ENCODE data around the gene DNAAF8.
"Not testable (repeated sequence)": the region's sequence is repeated elsewhere in the genome, so short reads cannot be mapped to it uniquely, and the experiment has no call there.

Gene DNAAF8

GRCh38 chr16:4776141-4776705, 41.9 kb downstream of the DNAAF8 start:
- DNase-seq (ENCODE audit: insufficient read length, low spot score), result no peak
- no peak for FAIRE-seq

- no peak for FAIRE-seq
- DNase-seq (ENCODE audit: insufficient read length, low spot score), result no peak
These were observed 43.2 kb downstream of the DNAAF8 start for GRCh38 chr16:4777339-4778049.

GRCh38 chr16:4778050-4778392, 43.7 kb downstream of the DNAAF8 start:
- no peak for FAIRE-seq
- no peak for DNase-seq (ENCODE audit: insufficient read length, low spot score)

- FAIRE-seq (no peak), DNase-seq (ENCODE audit: insufficient read length, low spot score) (no peak)
These were observed 45.9 kb downstream of the DNAAF8 start for GRCh38 chr16:4780235-4780634.

GRCh38 chr16:4783251-4783950, 49.1 kb downstream of the DNAAF8 start:
- no peak for FAIRE-seq

GRCh38 chr16:4783951-4784336, 49.6 kb downstream of the DNAAF8 start:
- no peak for FAIRE-seq
- no peak for DNase-seq (ENCODE audit: insufficient read length, low spot score)

More at GRCh38 chr16:4783251-4783950, 49.1 kb downstream of the DNAAF8 start:
- no peak for DNase-seq (ENCODE audit: insufficient read length, low spot score)

- not testable (repeated sequence) for FAIRE-seq; DNase-seq (ENCODE audit: insufficient read length, low spot score)
These were observed 50.2 kb downstream of the DNAAF8 start for GRCh38 chr16:4784444-4784987.

GRCh38 chr16:4785758-4786433, 51.6 kb downstream of the DNAAF8 start:
- no peak for DNase-seq (ENCODE audit: insufficient read length, low spot score)
- FAIRE-seq, result no peak

- DNase-seq (ENCODE audit: insufficient read length, low spot score) (no peak), FAIRE-seq (no peak)
These were observed 52.7 kb downstream of the DNAAF8 start for GRCh38 chr16:4787068-4787467.

GRCh38 chr16:4787627-4788482, 53.5 kb downstream of the DNAAF8 start, which contains the start of gene SEPTIN12:
Gene SEPTIN12 (minus strand): TSS chr16:4788345. CDS start chr16:4787645, 700 bp downstream.
- FAIRE-seq, result no peak
- DNase-seq (ENCODE audit: insufficient read length, low spot score), result no peak

- no peak for DNase-seq (ENCODE audit: insufficient read length, low spot score)
- no peak for FAIRE-seq
These were observed 54.2 kb downstream of the DNAAF8 start for GRCh38 chr16:4788489-4788889.

- no peak for FAIRE-seq
- DNase-seq (ENCODE audit: insufficient read length, low spot score), result no peak
These were observed 54.6 kb downstream of the DNAAF8 start for GRCh38 chr16:4788910-4789309.

- DNase-seq (ENCODE audit: insufficient read length, low spot score) (no peak), FAIRE-seq (no peak)
These were observed 55.9 kb downstream of the DNAAF8 start for GRCh38 chr16:4790261-4790660.

- DNase-seq (ENCODE audit: insufficient read length, low spot score) (no peak), FAIRE-seq (no peak)
These were observed 56.5 kb downstream of the DNAAF8 start for GRCh38 chr16:4790871-4791270.

- no peak for DNase-seq (ENCODE audit: insufficient read length, low spot score)
- FAIRE-seq, result no peak
These were observed 58.7 kb downstream of the DNAAF8 start for GRCh38 chr16:4792951-4793513.

- FAIRE-seq (no peak), DNase-seq (ENCODE audit: insufficient read length, low spot score) (no peak)
These were observed 61.0 kb downstream of the DNAAF8 start, which contains the start of gene SMIM22 for GRCh38 chr16:4795181-4795827. Gene SMIM22 (plus strand): TSS chr16:4795369. CDS start chr16:4795735, 366 bp downstream.

GRCh38 chr16:4795828-4796572, 61.7 kb downstream of the DNAAF8 start:
- no peak for DNase-seq (ENCODE audit: insufficient read length, low spot score)
- FAIRE-seq, result no peak

- DNase-seq (ENCODE audit: insufficient read length, low spot score), result no peak
- no peak for FAIRE-seq
These were observed 62.9 kb downstream of the DNAAF8 start for GRCh38 chr16:4796982-4797804.
